A549 treated with AZD9567 at 1 μM for 4 hours (cell line): Measurements from ENCODE around the gene CHD8. TPM values are rescaled to one million over a fixed set of nuclear protein-coding genes. Genes with fewer than 3 reads are reported as not detected.

Experiments
- total RNA-seq: library from RNA; stranded (reverse); fragments of 200-300 nt; extraction: Qiagen RNA extraction; gene quantifications from 5 replicates; pipeline ENCODE4 v1.2.3, GENCODE V29; 2022; ENCODE audit not compliant: insufficient read depth

The CHD8 gene
- 36.5 to 48.2 TPM (median 37.8 TPM) in 5 replicates for total RNA-seq

GRCh38 chr14:21455912-21456667 lies at the start of gene CHD8:
TSS of gene CHD8 (minus strand) at chr14:21456123. CDS start at chr14:21431643, 24,480 bp downstream.

GRCh38 chr14:21476925-21477681 lies 21.2 kb upstream of the CHD8 start, which contains the start of the genes RAB2B and TOX4:
TSS of gene RAB2B (minus strand) at chr14:21476959. CDS start at chr14:21476872, 87 bp downstream.
TSS of gene TOX4 (plus strand) at chr14:21477195. CDS start at chr14:21477279, 84 bp downstream.

GRCh38 chr14:21383848-21384493 lies 72.0 kb downstream of the CHD8 start, which contains the start of gene SUPT16H:
TSS of gene SUPT16H (minus strand) at chr14:21384019. CDS start at chr14:21383927, 92 bp downstream.

Other genes with a start within 250 kb of the CHD8 start
- 717 to 807 TPM (median 775 TPM) in 5 replicates for gene HNRNPC, start 186.7 kb downstream of the CHD8 start, total RNA-seq
- gene RPGRIP1, start 176.0 kb downstream of the CHD8 start, total RNA-seq = 0.11 to 0.32 TPM (median 0.19 TPM) in 4 of 5 replicates, not detected in the other
- 93.6 to 116 TPM (median 98.4 TPM) in 5 replicates for gene SUPT16H, start 72.1 kb downstream of the CHD8 start, total RNA-seq
- gene RAB2B, start 20.8 kb upstream of the CHD8 start, total RNA-seq = 11.6 to 39.2 TPM (median 13.5 TPM) in 5 replicates
- gene TOX4, start 21.1 kb upstream of the CHD8 start, total RNA-seq = 66.0 to 81.5 TPM (median 67.5 TPM) in 5 replicates
- 42.2 to 52.0 TPM (median 49.6 TPM) in 5 replicates for gene METTL3, start 55.2 kb upstream of the CHD8 start, total RNA-seq
- gene SALL2, start 70.2 kb upstream of the CHD8 start, total RNA-seq = 0.49 to 1.4 TPM (median 0.66 TPM) in 5 replicates
- not detected in 5 replicates for gene OR10G3, start 124.0 kb upstream of the CHD8 start, total RNA-seq
- not detected in 5 replicates for gene OR10G2, start 178.8 kb upstream of the CHD8 start, total RNA-seq
- gene OR4E2, start 197.7 kb upstream of the CHD8 start, total RNA-seq = not detected in 5 replicates
- gene OR4E1, start 217.7 kb upstream of the CHD8 start, total RNA-seq = not detected in 5 replicates